Upper lobe of right lung (tissue), 1 donor: ENCODE measurements around the gene IL4R. TPM values are rescaled to one million over a fixed set of nuclear protein-coding genes. Genes with fewer than 3 reads are reported as not detected.
"Not testable (repeated sequence)": the region's sequence is repeated elsewhere in the genome, so short reads cannot be mapped to it uniquely, and the experiment has no call there.

Experiments used
- ATAC-seq: fragments of 200-7000 bp; cut with Tn5 transposase; one replicate; pipeline ENCODE4 v1.9.1; 2020; ENCODE audit warnings: mild to moderate bottlenecking, moderate library complexity
- DNase-seq: peaks from one replicate; pipeline ENCODE4 v3.0.0-alpha.2; 2020
- H3K27ac ChIP-seq: fragments of 200-600 bp; one replicate; pipeline ENCODE4 v1.8.0; 2022
- H3K27me3 ChIP-seq: fragments of 200-600 bp; one replicate; pipeline ENCODE4 v1.8.0; 2022; ENCODE audit warnings: mild to moderate bottlenecking
- H3K36me3 ChIP-seq: fragments of 200-600 bp; one replicate; pipeline ENCODE4 v1.8.0; 2022
- H3K4me1 ChIP-seq: fragments of 200-600 bp; one replicate; pipeline ENCODE4 v1.8.0; 2022
- H3K4me3 ChIP-seq: fragments of 200-600 bp; one replicate; pipeline ENCODE4 v1.8.0; 2022; ENCODE audit warnings: mild to moderate bottlenecking
- H3K9me3 ChIP-seq: fragments of 200-600 bp; one replicate; pipeline ENCODE4 v1.8.0; 2022
- intact Hi-C: fragments of 100-400 bp; cut with DNase I; formaldehyde crosslinking; loops from one replicate; pipeline ENCODE4 v1.11.0; 2022
- total RNA-seq: library from RNA; stranded (reverse); fragmentation: NEBNext Ultra II Directional; extraction: Animal tissue kit (Norgen Biotek cat#: 25700); gene quantifications from one replicate; pipeline ENCODE4 v1.2.1, GENCODE V29; 2021
- TF ChIP-seq, protein P1 (sequence below): fragments of 200-600 bp; IDR thresholded peaks from one replicate; pipeline ENCODE4 v1.8.0; 2022; ENCODE audit warnings: antibody characterized with exemption
- donor health status: DM: no; HTN: yes; CAD: no; lungs with severe emphysema.

The IL4R gene
- total RNA-seq, 1 donor from 2014 or later = 153 TPM

- intact Hi-C loops = no loop called here
- no peaks in the 10 kb centered on the region for H3K9me3 ChIP-seq
- no peak for DNase-seq
- ATAC-seq = no peak
- H3K27ac ChIP-seq = peak overlapping the region; percentile 93
- H3K4me3 ChIP-seq = peak overlapping the region; percentile 67
- no peaks in the 10 kb centered on the region for H3K27me3 ChIP-seq
- peaks cover 13% of the 10 kb centered on the region for H3K4me1 ChIP-seq
- no peaks in the 10 kb centered on the region for H3K36me3 ChIP-seq
- TF ChIP-seq, protein P1, sequence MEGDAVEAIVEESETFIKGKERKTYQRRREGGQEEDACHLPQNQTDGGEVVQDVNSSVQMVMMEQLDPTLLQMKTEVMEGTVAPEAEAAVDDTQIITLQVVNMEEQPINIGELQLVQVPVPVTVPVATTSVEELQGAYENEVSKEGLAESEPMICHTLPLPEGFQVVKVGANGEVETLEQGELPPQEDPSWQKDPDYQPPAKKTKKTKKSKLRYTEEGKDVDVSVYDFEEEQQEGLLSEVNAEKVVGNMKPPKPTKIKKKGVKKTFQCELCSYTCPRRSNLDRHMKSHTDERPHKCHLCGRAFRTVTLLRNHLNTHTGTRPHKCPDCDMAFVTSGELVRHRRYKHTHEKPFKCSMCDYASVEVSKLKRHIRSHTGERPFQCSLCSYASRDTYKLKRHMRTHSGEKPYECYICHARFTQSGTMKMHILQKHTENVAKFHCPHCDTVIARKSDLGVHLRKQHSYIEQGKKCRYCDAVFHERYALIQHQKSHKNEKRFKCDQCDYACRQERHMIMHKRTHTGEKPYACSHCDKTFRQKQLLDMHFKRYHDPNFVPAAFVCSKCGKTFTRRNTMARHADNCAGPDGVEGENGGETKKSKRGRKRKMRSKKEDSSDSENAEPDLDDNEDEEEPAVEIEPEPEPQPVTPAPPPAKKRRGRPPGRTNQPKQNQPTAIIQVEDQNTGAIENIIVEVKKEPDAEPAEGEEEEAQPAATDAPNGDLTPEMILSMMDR = no peak
Measured at GRCh38 chr16:27269300-27270150, 44.2 kb upstream of the IL4R start.

- Histone ChIP-seq H3K9me3 (no peaks in the 10 kb centered on the region), H3K36me3 (no peaks in the 10 kb centered on the region), H3K4me1 (peaks cover 13% of the 10 kb centered on the region), H3K27ac (no peak overlapping the region), H3K27me3 (no peaks in the 10 kb centered on the region), H3K4me3 (no peak overlapping the region)
- ATAC-seq (no peak), DNase-seq (no peak)
- intact Hi-C loops = no loop called here
- TF ChIP-seq, protein P1 = no peak
Measured at GRCh38 chr16:27270349-27270748, 43.4 kb upstream of the IL4R start.

DNA sequence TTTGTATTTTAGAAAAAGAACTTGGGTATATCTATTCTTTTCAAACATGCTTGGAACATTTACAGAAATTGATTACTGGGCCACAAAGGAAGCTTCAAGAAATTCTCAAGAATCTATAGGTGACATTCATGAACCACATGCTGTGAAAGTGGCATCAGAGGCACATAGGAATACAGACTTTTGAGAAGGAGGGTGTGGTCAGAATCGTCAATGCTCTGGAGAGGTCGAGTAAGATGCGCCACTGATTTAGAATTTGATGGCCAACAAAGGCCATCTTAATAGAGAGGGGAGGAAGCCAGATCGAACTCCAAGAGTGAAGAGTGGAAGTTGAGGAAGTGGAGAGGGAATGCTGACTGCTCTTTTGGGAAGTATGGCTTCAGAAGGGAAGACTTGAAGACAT lies 41.7 kb upstream of the IL4R start:
- Histone ChIP-seq H3K36me3 (no peaks in the 10 kb centered on the region), H3K9me3 (no peaks in the 10 kb centered on the region), H3K4me1 (peaks cover 13% of the 10 kb centered on the region), H3K4me3 (no peak overlapping the region), H3K27me3 (no peaks in the 10 kb centered on the region), H3K27ac (no peak overlapping the region)
- intact Hi-C loops = no loop called here
- TF ChIP-seq, protein P1 = no peak
- DNase-seq (no peak), ATAC-seq (no peak)

DNA sequence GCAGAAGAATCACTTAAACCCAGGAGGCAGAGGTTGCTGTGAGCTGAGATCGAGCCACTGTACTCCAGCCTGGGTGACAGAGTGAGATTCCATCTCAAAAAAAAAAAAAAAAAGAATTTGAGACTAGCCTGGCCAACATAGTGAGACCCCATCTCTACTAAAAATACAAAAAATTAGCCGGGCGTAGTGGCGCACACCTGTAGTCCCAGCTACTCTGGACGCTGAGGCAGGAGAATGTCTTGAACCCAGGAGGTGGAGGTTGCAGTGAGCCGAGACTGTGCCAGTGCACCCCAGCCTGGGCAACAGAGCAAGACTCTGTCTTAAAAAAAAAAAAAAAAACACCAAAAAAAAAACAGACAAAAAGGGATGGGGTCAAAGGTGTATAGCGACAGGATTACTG lies 41.1 kb upstream of the IL4R start:
- ATAC-seq, H3K4me1 ChIP-seq, DNase-seq, H3K27ac ChIP-seq, H3K4me3 ChIP-seq, H3K9me3 ChIP-seq, H3K36me3 ChIP-seq, intact Hi-C loops, H3K27me3 ChIP-seq: not testable (repeated sequence)

- H3K36me3 ChIP-seq = no peaks in the 10 kb centered on the region
- no peak overlapping the region for H3K27ac ChIP-seq
- intact Hi-C loops = no loop called here
- ATAC-seq (no peak), DNase-seq (no peak)
- peaks cover 6% of the 10 kb centered on the region for H3K4me1 ChIP-seq
- TF ChIP-seq, protein P1 = no peak
- H3K9me3 ChIP-seq = no peaks in the 10 kb centered on the region
- no peaks in the 10 kb centered on the region for H3K27me3 ChIP-seq
- H3K4me3 ChIP-seq = no peak overlapping the region
Measured at GRCh38 chr16:27273330-27273669, 40.5 kb upstream of the IL4R start.

DNA sequence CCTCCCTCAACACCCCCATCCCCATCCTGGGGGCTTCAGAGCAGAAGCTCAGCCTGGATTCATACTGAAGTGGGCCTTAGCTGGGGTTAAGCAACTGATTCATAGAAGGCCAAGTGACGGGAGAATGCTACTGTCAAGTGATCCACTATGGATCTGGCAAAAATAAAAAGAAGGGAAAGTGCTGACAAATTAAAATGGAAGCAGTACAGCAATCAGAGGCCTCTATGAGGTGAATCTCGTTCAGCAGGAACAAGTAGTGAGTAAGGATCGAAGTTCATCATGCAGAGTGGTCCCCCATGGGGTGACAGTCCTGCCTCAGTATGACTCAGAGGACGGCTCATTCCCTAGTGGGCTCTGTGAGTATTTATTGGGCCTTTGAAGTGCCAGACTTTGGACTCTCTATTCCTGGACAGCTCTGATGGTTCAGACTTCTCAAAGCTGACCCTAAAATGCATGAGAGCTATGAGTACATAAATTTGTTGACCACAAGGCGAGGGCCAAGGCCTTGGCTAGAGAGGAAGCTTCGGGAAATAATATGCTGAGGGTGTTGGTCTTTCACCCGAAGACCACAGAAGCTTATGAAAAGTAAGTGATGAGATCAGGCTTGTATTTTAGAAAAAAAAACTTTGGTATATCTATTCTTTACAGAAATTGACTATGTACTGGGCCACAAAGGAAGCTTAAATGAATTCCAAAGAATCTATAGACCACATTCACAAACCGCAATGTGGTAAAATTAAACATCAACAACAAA lies 39.9 kb upstream of the IL4R start:
- ATAC-seq = no peak
- DNase-seq = no peak
- Histone ChIP-seq H3K27me3 (no peaks in the 10 kb centered on the region), H3K27ac (no peak overlapping the region), H3K4me3 (no peak overlapping the region), H3K9me3 (no peaks in the 10 kb centered on the region), H3K36me3 (no peaks in the 10 kb centered on the region), H3K4me1 (peaks cover 6% of the 10 kb centered on the region)
- TF ChIP-seq, protein P1 = no peak
- intact Hi-C loops = no loop called here

GRCh38 chr16:27274424-27274874 lies 39.3 kb upstream of the IL4R start:
- H3K27me3 ChIP-seq, DNase-seq, H3K36me3 ChIP-seq, H3K4me1 ChIP-seq, intact Hi-C loops, H3K9me3 ChIP-seq, H3K4me3 ChIP-seq, ATAC-seq, H3K27ac ChIP-seq: not testable (repeated sequence)
